Duodenal mucosa (tissue), 2 donors: ENCODE data around the gene RPUSD4.

ENCODE experiments used
- H3K27ac ChIP-seq: one replicate; pipeline ENCODE4 v1.7.0; 2013; ENCODE audit warnings: low read depth, low read length
- H3K27me3 ChIP-seq, 2 donors: one replicate each; pipeline ENCODE4 v1.7.0; 2013; ENCODE audit warnings: low read length in 2 of 2, control low read depth in 1 of 2; ENCODE audit not compliant: insufficient read depth in 2 of 2, control insufficient read depth in 1 of 2
- H3K36me3 ChIP-seq, 2 donors: one replicate each; pipeline ENCODE4 v1.7.0; 2013; ENCODE audit warnings: low read length in 2 of 2, control low read depth in 1 of 2; ENCODE audit not compliant: insufficient read depth in 2 of 2, control insufficient read depth in 1 of 2
- H3K4me1 ChIP-seq, 2 donors: one replicate each; pipeline ENCODE4 v1.7.0; 2013; ENCODE audit warnings: low read length in 2 of 2, control low read depth in 1 of 2; ENCODE audit not compliant: insufficient read depth in 2 of 2, control insufficient read depth in 1 of 2
- H3K4me3 ChIP-seq, 2 donors: one replicate each; pipeline ENCODE4 v1.7.0; 2013; ENCODE audit warnings: low read length in 2 of 2, low read depth in 1 of 2
- H3K9ac ChIP-seq, 2 donors: one replicate each; pipeline ENCODE4 v1.7.0; 2013; ENCODE audit warnings: low read length in 2 of 2, low read depth in 1 of 2
- H3K9me3 ChIP-seq, 2 donors: one replicate each; pipeline ENCODE4 v1.7.0; 2013; ENCODE audit warnings: low read length in 2 of 2, control low read depth in 1 of 2; ENCODE audit not compliant: control insufficient read depth in 1 of 2

Gene RPUSD4

DNA sequence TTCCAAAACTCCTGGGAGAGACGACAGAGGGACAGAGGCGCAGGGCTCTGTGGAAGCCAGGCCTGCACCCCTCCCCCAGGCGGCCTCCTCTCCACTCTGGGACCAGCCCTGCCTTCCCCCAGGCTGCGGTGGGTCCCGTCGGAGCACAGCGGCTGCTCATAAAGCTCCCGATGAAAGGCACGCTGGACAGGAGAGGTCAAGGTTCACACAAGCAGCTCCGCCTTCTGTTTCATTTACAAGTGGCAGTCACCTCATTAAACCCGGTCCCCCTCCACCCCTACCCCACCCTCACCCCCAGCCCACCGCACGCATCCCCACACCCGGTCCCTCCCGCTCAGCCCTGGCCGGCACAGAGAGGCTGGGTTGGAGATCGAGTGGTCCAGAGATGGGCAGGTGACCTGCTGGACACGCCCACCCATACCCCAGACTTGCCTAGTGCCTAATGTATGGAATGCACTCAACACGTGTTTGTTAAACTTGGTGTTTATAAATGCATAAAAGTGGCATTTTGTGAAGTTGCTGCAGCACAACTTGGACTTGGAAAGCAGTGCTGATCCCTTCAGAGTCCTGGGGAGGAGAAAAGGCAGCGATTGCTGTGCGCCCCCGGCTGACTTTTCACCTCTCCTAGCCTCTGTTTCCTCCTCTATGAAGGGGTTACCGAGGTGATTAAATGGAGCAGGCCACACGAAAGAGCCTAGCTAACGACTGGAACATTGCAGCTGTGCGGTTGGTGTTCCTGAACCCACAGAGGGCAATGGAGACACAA is 26.0 kb downstream of the RPUSD4 start:
- H3K4me3 ChIP-seq: no peak overlapping the region
- H3K4me1 ChIP-seq: peaks cover 10% of the 10 kb centered on the region in 2 donors
- H3K27me3 ChIP-seq: no peaks in the 10 kb centered on the region
- no peaks in the 10 kb centered on the region for H3K36me3 ChIP-seq
- H3K27ac ChIP-seq: no peak overlapping the region
- no peak overlapping the region for H3K9ac ChIP-seq
- no peaks in the 10 kb centered on the region for H3K9me3 ChIP-seq

DNA sequence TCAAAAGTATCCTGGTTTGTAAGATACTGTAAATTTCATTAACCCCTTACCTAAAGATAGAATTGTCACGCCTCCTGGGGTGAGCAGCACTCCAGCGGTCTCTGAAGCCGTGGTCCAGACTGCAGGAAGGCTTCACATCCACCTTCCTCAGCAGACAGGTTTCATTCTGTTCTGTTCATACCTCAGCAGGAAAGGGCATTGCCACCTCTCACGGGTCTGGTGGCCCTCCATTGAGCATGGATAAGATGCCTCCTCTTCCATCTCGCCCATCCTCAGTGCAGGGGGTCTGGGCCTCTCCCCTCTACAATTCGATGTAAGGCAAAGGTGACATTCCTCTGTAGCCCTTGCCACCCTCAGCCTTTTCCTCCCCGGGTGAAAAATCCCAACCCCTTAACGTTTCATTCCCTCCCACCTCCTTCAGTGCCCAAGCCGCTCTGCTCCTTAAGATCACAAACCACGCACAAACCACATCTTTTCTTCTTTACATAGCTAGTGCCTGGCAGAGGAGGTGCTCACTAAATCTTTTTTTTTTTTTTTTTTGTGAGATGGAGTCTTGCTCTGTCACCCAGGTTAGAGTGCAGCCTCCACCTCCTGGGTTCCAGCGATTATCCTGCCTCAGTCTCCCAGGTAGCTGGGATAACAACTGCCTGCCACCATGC is 28.5 kb downstream of the RPUSD4 start:
- no peak overlapping the region for H3K9ac ChIP-seq
- H3K4me1 ChIP-seq: peaks cover 5 to 10% of the 10 kb centered on the region in 2 donors
- H3K9me3 ChIP-seq: no peaks in the 10 kb centered on the region
- no peak overlapping the region for H3K4me3 ChIP-seq
- no peaks in the 10 kb centered on the region for H3K27me3 ChIP-seq
- H3K27ac ChIP-seq: no peak overlapping the region
- no peaks in the 10 kb centered on the region for H3K36me3 ChIP-seq

DNA sequence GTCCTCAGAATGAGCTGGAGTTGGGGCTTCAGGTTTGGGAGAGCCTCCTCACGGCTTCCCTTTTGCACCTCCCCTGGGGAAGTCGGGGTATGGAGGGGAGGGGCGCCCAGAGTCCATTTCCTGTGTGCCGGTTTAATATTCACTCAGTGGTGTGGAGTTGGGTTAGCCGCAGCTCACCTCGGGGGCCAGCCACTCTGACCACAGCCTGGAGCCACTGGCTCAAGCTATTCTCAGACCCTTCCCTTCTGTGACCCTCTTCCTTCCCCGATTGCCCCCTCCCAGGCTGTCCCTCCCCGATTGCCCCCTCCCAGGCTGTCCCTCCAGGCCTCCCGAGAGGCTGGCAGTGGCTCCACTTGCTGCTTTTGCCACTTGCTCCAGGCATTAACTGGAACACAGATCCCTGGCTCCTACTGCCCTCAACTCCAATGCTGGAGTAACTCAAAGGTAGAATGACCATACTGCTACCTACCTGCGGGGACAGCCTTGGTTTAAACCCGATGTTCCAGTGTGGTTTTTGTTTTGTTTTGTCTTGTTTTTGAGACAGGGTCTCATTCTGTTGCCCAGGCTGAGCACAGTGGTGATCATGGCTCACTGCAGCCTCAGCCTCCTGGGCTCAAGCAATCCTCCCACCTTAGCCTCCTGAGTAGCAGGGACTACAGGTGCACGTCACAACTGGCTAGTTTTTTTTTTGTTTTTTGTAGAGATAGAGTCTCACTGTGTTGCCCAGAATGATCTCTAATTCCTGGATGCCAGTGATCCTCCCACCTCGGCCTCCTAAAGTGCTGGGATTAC is 29.3 kb downstream of the RPUSD4 start:
- Histone ChIP-seq H3K36me3 (no peaks in the 10 kb centered on the region), H3K9ac (no peak overlapping the region), H3K27me3 (no peaks in the 10 kb centered on the region), H3K4me1 (peaks cover 5 to 10% of the 10 kb centered on the region in 2 donors), H3K4me3 (no peak overlapping the region), H3K9me3 (no peaks in the 10 kb centered on the region), H3K27ac (no peak overlapping the region)

DNA sequence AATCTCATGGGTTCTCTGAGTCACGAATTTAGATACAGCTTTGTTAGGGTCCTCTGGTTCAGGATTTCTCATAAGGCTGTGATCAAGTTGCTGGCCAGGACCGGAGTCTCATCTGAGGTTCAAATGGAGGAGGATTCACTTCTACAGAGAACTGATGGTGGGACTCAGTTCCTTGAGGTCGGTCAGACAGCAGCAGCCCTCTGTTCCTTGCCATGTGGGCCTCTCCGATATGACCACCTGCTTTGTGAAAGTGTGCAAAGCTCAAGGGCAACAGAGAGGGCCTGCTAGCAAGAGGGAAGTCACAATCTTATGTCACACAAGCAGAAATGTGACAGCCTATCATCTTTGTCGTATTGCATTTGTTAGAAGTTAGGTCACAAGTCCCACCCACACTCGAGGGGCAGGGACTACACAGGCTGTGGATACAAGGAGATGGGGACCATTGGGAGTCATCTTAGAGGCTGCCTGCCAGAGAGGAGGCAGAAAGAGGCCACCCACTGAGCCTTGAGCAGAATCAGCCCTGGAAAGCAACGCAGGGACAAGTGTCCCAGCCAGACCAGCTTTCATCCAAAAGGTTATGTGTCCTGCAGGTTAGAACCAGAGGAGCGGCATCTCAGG is 34.5 kb downstream of the RPUSD4 start:
- Histone ChIP-seq H3K27me3 (no peaks in the 10 kb centered on the region), H3K9ac (no peak overlapping the region), H3K9me3 (no peaks in the 10 kb centered on the region), H3K4me3 (no peak overlapping the region), H3K36me3 (no peaks in the 10 kb centered on the region), H3K27ac (no peak overlapping the region), H3K4me1 (no peaks in the 10 kb centered on the region)

DNA sequence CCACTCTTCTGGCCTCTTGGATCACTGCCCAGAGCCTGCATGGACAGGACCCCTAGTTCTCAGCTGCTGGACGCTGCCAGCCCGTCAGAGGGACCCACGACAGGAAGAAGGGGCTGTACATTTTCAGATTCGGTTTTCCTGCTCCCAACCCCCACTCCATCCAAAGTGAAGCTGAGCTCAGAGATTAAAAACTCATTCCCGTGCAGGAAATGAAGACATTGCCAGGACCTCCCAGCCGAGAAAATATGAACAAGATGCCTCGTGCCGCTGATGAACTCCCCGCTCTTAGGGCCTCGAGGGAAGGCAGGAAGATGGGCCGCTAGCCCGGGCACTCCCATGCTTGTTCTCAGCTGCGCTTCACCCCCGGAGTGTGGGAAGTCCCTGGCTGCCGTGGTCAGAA is 36.1 kb downstream of the RPUSD4 start:
- Histone ChIP-seq H3K9me3 (no peaks in the 10 kb centered on the region), H3K9ac (no peak overlapping the region), H3K36me3 (no peaks in the 10 kb centered on the region), H3K27me3 (no peaks in the 10 kb centered on the region), H3K27ac (no peak overlapping the region), H3K4me1 (no peaks in the 10 kb centered on the region), H3K4me3 (no peak overlapping the region)

DNA sequence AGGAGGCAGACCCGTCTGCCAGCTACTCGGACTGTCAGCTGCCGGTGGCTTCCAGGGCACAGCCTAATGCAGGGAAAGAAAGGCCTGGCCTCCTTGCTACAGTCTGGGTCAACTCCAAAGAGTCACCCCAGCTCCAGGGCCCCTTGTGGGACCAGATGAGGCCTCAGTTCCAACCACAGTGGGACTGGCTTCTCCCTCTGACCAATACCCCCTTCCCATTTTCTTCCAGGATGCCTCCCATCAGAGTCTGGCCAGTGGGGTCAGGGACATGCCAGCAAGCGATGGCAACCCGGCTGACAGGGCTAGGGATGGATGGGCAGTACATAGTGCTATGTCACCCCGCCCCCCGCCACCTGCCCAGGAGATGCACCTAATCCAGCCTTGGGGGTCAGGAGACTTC is 36.6 kb downstream of the RPUSD4 start:
- Histone ChIP-seq H3K4me1 (no peaks in the 10 kb centered on the region), H3K9me3 (no peaks in the 10 kb centered on the region), H3K9ac (no peak overlapping the region), H3K27me3 (no peaks in the 10 kb centered on the region), H3K27ac (no peak overlapping the region), H3K36me3 (no peaks in the 10 kb centered on the region), H3K4me3 (no peak overlapping the region)

DNA sequence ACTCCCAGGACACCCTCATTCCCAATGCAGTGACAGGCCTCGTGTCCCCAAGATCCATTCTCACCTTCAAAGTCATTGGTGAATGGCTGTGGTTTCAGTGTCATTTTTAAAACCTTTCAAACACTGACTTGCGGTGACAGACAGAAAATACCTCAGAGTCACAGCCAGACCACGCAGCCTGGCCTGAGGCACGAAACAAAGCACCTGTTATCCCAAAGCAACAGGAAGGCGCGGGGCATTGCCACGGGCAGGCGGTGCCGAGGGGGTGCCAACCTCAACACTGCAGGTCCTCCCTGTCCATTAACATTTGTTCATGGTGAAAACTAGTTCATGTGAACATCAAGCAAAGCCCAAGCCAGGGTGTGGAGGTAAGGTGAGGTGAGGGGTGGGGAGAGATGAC is 38.2 kb downstream of the RPUSD4 start:
- no peak overlapping the region for H3K27ac ChIP-seq
- H3K9me3 ChIP-seq: no peaks in the 10 kb centered on the region
- peaks cover 0 to 2% of the 10 kb centered on the region in 2 donors for H3K27me3 ChIP-seq
- H3K36me3 ChIP-seq: no peaks in the 10 kb centered on the region
- no peak overlapping the region for H3K4me3 ChIP-seq
- H3K9ac ChIP-seq: no peak overlapping the region
- H3K4me1 ChIP-seq: no peaks in the 10 kb centered on the region

DNA sequence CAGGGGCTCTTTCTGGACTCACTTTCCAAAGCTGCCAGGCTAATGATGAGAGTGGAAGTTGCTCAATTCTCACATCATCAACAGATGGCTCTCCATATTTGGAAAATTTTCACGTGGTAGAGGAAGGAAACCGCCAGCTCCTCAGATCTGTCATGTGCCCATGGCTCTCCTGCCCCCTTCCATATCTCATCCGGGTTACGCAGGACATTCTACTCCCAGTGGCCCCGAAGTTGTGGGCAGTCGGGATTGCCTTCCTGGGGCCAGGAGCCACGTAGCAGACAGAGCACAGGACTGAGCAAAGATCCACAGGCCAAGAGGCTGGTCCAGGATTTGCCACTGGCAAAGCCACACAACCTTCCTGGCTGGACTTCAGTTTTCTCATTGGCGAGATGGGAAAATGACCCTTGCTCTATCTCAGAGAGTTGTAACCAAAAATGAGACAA is 38.8 kb downstream of the RPUSD4 start:
- H3K27ac ChIP-seq: no peak overlapping the region
- no peaks in the 10 kb centered on the region for H3K36me3 ChIP-seq
- no peaks in the 10 kb centered on the region for H3K4me1 ChIP-seq
- no peak overlapping the region for H3K9ac ChIP-seq
- peaks cover 0 to 2% of the 10 kb centered on the region in 2 donors for H3K27me3 ChIP-seq
- H3K9me3 ChIP-seq: no peaks in the 10 kb centered on the region
- H3K4me3 ChIP-seq: no peak overlapping the region

DNA sequence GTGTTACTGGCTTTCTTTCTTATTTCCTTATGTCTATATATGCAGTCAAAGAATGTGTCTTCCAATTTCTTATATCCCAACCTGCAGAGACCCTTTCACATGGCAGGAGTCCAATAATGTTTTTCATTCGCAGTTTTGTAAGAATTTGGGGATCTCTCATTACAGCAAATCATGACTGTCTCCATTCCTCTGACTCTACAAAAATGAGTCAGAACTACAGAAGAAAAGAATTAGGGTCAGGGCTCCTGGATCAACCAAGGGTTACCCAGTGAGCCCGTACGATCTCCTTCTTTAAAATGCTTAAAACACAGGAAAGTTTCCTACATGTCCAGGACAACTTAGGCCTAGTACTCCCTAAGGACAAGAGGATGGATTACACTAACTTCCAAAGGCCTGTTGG is 42.2 kb downstream of the RPUSD4 start:
- Histone ChIP-seq H3K27ac (no peak overlapping the region), H3K9ac (no peak overlapping the region), H3K4me1 (no peaks in the 10 kb centered on the region), H3K27me3 (peaks cover 0 to 2% of the 10 kb centered on the region in 2 donors), H3K4me3 (no peak overlapping the region), H3K9me3 (no peaks in the 10 kb centered on the region), H3K36me3 (no peaks in the 10 kb centered on the region)

DNA sequence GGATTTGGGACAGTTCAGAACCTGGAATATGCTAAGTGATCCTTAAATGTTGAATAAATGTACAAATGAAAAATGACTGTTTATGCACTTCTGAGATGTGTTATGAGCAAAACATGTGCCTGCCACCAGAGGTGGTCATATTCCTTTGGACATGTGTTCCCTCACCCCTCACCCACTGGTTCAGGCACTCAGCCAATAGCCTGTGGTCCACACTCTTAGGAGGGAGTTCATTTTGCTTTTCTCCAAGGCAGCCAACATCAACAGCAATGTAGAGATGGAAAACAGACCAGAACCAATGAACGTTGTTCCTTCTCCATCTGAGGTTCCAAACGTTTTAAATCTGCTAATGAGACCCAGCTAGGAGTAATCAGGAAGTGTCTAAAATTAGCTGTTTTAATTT is 44.0 kb downstream of the RPUSD4 start:
- Histone ChIP-seq H3K9me3 (no peaks in the 10 kb centered on the region), H3K36me3 (no peaks in the 10 kb centered on the region), H3K4me1 (no peaks in the 10 kb centered on the region), H3K27ac (no peak overlapping the region), H3K4me3 (no peak overlapping the region), H3K27me3 (peaks cover 0 to 2% of the 10 kb centered on the region in 2 donors), H3K9ac (no peak overlapping the region)
